Fibroblast of mammary gland (primary cell): ENCODE results near the gene SRP9.

Source experiments
- DNase-seq: peaks from one replicate; pipeline ENCODE4 v3.0.0-alpha.2; 2010; ENCODE audit warnings: low read depth
- H3K4me3 ChIP-seq: 2 replicates; pipeline ENCODE4 v1.5.1; 2011; ENCODE audit warnings: low read depth, mild to moderate bottlenecking, low read length, moderate library complexity; ENCODE audit not compliant: control insufficient read depth
- TF ChIP-seq, protein P1 (sequence below): conservative IDR thresholded peaks from 2 replicates; pipeline ENCODE4 v1.5.1; 2011; ENCODE audit warnings: low read depth, low read length, inconsistent platforms; ENCODE audit not compliant: control insufficient read depth, insufficient read depth

Gene SRP9

DNA sequence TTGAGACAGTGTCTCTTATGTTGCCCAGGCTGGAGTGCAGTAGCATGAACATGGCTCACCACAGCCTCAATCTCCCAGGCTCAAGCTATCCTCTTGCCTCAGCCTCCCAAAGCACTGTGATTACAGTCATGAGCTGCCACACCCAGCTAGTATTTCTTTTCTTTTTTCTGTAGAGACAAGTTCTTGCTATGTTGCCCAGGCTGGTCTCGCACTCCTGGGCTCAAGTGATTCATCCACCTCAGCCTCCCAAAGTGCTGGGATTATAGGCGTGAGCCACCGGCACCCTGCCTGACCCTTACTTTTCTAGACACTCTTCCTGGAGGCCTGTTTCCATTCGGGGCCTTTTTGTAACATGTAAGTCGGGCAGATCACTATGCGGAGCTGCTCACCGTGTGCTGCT, 30.1 kb upstream of the SRP9 start:
- no peak overlapping the region for H3K4me3 ChIP-seq
- DNase-seq = peak; percentile 56
- TF ChIP-seq, protein P1, sequence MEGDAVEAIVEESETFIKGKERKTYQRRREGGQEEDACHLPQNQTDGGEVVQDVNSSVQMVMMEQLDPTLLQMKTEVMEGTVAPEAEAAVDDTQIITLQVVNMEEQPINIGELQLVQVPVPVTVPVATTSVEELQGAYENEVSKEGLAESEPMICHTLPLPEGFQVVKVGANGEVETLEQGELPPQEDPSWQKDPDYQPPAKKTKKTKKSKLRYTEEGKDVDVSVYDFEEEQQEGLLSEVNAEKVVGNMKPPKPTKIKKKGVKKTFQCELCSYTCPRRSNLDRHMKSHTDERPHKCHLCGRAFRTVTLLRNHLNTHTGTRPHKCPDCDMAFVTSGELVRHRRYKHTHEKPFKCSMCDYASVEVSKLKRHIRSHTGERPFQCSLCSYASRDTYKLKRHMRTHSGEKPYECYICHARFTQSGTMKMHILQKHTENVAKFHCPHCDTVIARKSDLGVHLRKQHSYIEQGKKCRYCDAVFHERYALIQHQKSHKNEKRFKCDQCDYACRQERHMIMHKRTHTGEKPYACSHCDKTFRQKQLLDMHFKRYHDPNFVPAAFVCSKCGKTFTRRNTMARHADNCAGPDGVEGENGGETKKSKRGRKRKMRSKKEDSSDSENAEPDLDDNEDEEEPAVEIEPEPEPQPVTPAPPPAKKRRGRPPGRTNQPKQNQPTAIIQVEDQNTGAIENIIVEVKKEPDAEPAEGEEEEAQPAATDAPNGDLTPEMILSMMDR = no peak

DNA sequence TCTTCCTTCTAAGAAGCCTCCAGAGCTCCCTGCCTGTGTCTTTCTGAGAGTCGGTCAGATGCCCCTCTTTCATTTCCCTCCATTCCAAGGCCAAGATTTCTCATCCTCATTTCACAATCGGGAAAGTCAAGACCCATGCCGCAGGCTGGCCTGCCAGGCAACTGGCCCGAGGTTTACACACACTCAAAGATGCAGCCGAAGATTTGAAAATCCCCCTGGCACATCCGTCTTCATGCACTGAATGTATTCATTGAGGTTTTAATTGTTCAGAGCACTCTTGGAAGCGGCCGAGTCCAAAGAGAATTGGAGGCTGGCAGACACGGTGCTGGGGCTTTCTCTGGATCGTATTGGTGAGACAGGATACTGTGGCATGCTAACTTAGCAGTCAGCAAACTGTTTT, 29.1 kb upstream of the SRP9 start:
- TF ChIP-seq, protein P1 = no peak
- DNase-seq = peak; percentile 33
- H3K4me3 ChIP-seq = no peak overlapping the region

GRCh38 chr1:225749706-225750105, 27.9 kb upstream of the SRP9 start:
- TF ChIP-seq, protein P1 = no peak
- H3K4me3 ChIP-seq = no peak overlapping the region
- DNase-seq = no peak

DNA sequence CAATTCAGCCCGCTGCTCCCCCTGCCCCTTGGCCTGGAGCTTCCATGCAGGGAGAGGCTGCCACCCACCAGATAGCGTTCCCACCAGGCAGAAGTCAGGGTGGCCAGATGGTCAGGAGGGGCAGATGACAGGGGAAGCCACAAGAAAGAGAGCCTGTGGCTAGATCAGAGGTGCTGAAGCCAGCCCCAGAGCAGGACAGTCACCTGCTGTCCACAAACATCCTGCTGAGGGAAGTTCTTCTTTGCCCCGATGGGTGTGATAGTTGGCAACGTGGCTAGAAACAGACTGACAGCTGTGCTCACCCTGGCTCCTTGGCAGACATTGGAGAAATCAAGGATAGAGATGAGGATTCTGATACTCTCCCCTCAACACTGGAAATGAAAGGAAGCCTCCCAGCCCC, 27.2 kb upstream of the SRP9 start:
- TF ChIP-seq, protein P1 = no peak
- H3K4me3 ChIP-seq = no peak overlapping the region
- no peak for DNase-seq

GRCh38 chr1:225750875-225751824, 26.5 kb upstream of the SRP9 start:
- DNase-seq = no peak
- H3K4me3 ChIP-seq = no peak overlapping the region
- TF ChIP-seq, protein P1 = no peak

GRCh38 chr1:225752245-225752644, 25.4 kb upstream of the SRP9 start:
- no peak overlapping the region for H3K4me3 ChIP-seq
- TF ChIP-seq, protein P1 = no peak
- no peak for DNase-seq
